Activated T-cell treated with anti-CD3 and anti-CD28 coated beads, Interleukin-2, amount 50 U/mL, for 48 hours (primary cell): ENCODE results near the gene TRIM44.
"Not testable (repeated sequence)": the region's sequence is repeated elsewhere in the genome, so short reads cannot be mapped to it uniquely, and the experiment has no call there.

Experiments
- DNase-seq, 2 experiments: peaks; one replicate each; pipeline ENCODE4 v3.0.0-alpha.2; 2020

TRIM44 gene

GRCh38 chr11:35721651-35722282, 59.2 kb downstream of the TRIM44 start:
- no peak for DNase-seq

GRCh38 chr11:35722641-35723040, 60.1 kb downstream of the TRIM44 start:
- DNase-seq, result no peak

- DNase-seq, result no peak
Measured at GRCh38 chr11:35723493-35723892, 60.9 kb downstream of the TRIM44 start.

GRCh38 chr11:35723913-35724312, 61.3 kb downstream of the TRIM44 start:
- no peak for DNase-seq

GRCh38 chr11:35725885-35726284, 63.3 kb downstream of the TRIM44 start:
- DNase-seq, result no peak

GRCh38 chr11:35727140-35727539, 64.6 kb downstream of the TRIM44 start:
- no peak for DNase-seq

- no peak for DNase-seq
Measured at GRCh38 chr11:35730254-35730653, 67.7 kb downstream of the TRIM44 start.

- no peak for DNase-seq
Measured at GRCh38 chr11:35734669-35735410, 72.3 kb downstream of the TRIM44 start.

GRCh38 chr11:35735411-35735810, 72.8 kb downstream of the TRIM44 start:
- DNase-seq, result no peak

- DNase-seq, result no peak
Measured at GRCh38 chr11:35735903-35736302, 73.3 kb downstream of the TRIM44 start.

- DNase-seq, result no peak
Measured at GRCh38 chr11:35736952-35737351, 74.4 kb downstream of the TRIM44 start.

- DNase-seq, result no peak
Measured at GRCh38 chr11:35740061-35740799, 77.7 kb downstream of the TRIM44 start.

GRCh38 chr11:35742707-35743454, 80.3 kb downstream of the TRIM44 start:
- DNase-seq, result no peak

GRCh38 chr11:35746356-35747153, 84.0 kb downstream of the TRIM44 start:
- DNase-seq, result no peak

GRCh38 chr11:35747668-35748067, 85.1 kb downstream of the TRIM44 start:
- no peak for DNase-seq

GRCh38 chr11:35748644-35749043, 86.1 kb downstream of the TRIM44 start:
- no peak for DNase-seq

GRCh38 chr11:35750315-35750714, 87.7 kb downstream of the TRIM44 start:
- no peak for DNase-seq

GRCh38 chr11:35750981-35751663, 88.5 kb downstream of the TRIM44 start:
- DNase-seq, result no peak

- DNase-seq, result no peak
Measured at GRCh38 chr11:35751664-35752061, 89.1 kb downstream of the TRIM44 start.

GRCh38 chr11:35752115-35752514, 89.5 kb downstream of the TRIM44 start:
- no peak for DNase-seq

- DNase-seq, result not testable (repeated sequence)
Measured at GRCh38 chr11:35753573-35753972, 91.0 kb downstream of the TRIM44 start.

GRCh38 chr11:35759951-35760350, 97.4 kb downstream of the TRIM44 start:
- not testable (repeated sequence) for DNase-seq
